Measurements from ENCODE around the gene ENHO.

ENHO gene

DNA sequence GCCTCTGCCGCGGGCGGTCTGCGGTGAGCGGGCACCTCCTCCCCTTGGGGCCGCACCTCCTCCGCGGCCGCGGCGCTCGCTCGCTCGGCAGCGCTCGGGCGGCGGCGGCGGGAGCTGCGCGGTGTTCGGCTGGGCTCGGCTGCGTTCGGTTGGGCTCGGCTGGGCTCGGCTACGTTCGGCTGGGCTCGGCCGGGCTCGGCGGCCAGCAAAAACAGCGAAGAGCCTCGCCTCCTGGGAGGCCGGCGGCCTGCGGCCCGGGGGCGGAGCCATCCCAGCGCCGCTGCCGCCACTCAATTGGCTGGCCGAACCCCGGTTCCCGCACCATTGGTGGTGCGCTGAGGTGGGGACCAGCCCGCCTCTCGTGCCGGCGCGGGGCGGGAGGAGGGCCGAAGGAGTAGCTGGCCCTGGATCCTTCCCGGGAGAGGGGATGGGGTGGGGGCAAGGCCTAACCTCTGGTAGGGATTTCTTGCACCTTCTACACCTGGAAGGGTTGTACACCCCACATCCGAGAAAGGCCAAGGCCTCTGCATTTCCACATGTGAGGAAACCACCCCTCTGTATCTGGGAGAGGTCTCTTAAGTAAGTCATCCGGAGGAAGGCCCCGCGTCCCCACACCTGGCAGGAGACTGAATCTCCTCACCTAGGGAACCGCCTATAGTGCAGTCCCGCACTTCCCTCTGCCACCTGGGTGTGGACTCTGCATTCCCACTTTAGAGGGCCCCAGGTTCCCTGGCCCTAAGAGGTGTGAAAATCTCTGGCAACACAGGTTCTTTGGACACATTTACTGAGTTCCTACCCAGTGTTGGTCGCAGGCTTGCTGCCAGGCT is at the start of gene ENHO:
TSS of gene ENHO (minus strand) at position 20 of the 827 bp plus-strand sequence. CDS start 1,295 bp downstream, outside the sequence.
- DNase-seq = peak; percentile 85

DNA sequence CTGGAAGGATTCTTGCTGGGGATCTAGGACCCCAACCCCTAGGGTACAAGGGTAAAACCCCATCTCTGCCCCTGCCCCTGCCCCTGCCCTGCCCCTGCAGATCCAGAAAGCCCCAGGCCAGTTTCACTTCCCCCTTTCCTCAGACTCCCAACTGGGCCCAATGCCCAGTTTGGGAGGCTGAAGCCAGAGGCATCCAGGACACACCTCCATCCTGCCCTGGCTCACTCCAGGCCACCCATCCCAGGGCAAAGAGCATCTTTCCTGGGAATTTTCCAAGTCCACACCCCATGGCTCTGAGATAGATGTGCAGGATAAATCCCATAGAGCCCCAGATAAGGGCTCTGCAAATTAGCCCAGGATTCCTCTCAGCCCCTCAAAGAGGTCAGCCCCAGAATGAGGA is 49.3 kb upstream of the ENHO start:
- DNase-seq = no peak

DNA sequence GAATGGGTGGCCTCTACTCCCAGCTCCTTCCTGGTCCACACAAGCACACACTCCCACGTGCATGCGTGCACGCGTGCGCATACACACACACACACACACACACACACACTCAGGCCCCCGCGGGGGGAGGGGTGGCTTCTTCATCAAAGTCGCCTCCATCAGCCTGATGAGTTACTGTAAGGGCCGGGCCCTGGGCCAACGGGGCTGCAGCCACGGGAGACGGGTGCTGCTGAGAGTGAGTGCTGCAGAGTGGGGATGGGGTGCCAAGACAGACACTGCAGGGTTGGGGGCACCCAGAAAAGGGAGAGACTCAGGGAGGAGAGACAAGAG is 48.7 kb upstream of the ENHO start:
- no peak for DNase-seq

DNA sequence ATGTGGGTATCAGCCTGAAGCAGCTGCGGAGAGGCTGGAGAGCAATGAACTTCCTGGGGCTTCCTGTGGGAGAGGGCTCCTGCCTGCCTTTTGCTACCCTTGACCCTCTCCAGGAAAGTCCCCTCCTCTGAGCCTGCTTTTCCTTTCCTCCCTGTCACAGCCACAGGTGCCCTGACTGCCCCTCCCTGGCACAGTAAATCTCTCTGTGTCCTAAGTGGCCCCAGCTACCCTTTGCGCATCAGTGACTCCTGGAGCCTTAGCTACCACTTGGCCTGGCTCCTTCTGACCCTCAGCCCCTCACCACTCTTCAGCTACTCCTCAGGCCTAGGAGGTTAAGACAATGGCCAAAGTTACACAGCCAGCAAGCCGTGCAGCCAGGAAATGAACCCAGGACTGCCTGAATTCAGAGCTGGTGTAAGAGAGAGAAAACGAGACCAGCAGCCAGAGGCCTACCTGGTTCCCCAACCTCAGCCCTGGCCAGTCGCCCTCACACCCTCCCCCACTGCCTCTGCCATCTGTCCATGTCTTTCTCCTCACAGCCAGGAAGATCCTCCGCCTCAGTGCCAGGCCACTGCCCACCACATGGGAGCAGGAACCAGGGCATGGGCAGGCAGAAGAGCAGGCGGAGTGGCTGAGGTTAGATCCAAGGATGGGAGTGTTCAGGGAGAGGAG is 48.2 kb upstream of the ENHO start:
- no peak for DNase-seq

DNA sequence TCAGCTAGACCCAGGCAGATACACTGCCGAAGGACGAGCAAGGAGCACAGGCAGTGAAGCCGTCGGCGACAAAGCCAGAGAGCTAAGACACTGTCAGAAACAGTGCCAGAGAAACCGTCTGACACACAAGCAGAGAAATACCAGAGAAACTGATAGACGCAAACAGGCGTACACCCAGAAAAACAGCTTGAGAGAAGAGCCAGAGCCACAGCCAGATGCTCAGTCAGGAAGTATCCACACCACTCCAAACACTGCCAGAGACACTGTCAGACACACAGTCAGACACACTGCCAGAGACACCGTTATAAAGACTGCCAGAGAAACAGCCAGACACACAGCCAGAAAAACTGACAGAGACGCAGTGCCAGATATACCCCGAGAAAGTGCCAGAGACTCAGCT is 47.6 kb upstream of the ENHO start:
- no peak for DNase-seq

DNA sequence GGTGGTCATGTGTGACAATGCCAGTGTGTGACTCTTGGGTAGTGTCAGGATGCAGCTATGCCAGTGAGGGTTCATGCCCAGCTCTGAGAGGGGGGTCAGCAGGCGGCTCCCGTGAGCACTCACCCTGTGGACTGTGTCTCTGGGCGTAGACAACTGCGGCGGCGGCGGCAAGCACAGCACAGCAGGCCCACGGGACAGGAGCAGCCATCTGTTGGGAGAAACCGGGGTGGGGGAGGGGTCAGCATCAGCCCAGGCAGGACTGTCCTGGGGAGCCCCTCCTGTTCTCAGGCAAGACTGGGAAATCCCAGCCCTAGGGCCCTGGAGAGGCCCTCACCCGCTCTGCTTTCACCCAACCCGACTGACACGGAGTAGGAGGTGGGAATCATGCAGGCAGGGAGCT is 46.0 kb upstream of the ENHO start:
- no peak for DNase-seq

DNA sequence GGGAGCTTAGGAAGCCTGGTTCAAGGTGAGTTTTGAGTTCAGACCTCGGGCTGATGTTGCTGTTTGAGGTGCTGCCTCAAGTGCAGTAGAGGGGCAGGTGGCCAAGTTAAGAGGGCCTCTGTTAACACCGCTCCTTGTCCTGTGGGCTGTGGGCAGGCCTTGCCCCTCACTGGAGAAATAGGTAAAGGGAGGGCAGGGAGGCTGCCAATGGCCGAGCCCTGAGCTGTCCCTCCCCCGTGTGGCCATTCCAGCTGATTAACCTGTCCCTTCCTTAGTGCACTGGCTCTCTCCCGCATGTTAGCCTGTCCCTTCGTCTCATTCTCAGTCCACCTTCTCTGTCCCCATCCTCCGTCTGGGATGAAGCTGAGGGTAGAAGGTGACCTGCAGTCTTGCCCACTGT is 45.3 kb upstream of the ENHO start:
- DNase-seq = no peak

DNA sequence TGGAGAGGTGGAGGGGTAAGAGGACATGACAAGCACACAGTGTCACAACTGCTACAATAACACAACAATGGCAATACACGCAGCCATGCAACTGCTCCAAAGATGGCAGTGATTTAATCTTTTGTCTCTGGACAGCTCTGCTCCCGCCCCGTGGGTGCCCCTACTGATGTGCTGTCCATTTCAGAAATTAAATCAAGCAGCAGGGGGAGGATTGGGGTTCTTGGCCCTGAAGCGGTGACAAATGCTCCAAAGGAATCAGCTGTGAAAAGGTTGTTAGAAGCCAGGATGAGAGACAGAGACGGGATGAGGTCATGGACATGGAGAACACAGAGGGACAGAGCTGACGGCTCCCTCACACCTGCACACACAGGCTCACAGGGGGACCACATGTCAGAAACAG is 44.2 kb upstream of the ENHO start:
- no peak for DNase-seq

DNA sequence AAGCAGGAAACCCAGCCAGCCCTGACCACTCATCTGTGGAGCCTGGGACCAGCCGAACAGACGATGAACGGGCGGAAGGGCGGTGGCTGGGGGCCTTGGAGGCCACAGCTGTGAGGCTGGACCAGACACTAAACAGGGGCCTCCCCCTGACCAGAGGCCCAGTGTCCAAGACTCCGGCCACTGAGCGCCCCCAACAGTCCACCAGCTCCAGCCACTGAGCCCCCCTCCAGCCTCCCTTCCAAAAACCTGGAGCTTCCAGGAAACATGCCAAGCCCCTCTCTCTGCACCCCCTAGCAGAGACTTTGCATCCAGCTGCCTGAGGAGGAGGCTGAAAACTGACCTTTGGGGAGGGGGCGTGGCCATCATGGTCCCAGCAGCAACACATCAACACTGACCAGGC is 43.5 kb upstream of the ENHO start:
- no peak for DNase-seq

DNA sequence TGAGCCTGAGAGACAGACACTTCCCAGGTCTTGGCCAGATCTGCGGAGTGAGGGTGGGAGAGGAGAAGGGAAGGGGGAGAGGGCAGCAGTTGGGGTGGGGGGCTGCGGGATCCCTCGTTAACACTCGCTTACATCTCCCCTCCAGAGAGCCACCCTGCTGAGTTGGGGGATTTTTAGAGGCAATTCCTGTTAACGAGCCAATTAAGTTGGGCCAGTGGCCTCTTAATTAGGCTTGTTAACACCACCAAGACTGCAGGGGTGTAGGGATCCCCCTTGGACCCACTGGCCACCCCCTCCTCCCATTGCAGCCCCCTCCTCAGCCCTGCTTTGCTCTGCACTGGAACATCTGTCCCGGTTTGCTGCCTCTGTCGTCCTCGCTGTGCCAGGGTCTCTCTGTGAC is 43.1 kb upstream of the ENHO start:
- no peak for DNase-seq

DNA sequence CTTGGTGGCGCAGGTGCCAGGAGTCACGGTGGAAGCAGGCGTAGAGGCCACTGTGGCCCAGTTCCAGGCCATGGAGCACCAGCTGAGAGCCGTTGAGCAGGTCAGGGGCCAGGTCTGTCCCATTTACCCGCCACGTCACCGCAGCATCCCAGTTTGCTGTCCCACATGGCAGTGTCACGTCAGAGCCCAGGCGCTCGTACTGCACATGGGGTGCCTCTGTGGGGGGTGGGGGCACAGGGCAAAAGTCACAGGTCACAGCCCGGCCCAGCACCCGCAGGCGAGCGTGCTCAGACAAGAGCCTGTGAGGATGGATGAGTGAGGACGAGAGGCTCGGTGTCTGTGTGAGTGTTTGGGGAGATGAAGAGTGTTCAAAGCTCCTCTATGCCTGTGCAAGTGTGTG is 41.8 kb upstream of the ENHO start:
- no peak for DNase-seq

DNA sequence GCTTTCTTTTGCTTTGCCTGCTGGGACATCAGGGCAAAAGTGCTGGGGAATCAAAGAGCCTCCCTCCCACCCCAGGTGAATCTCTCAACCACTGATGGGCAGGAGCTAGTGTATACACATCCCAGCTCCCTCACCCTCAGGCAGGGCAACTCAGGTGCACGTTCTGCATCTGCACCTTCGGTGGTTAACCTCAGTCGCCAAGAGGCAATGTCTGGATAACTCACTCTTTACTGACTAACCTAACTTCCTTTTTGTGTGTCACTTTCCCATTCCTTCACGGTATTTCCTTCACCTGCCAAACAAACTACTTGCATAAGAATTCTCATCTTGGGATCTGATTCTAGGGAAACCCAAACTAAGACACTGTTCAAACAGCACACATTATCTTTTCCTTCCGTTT is 40.5 kb upstream of the ENHO start:
- no peak for DNase-seq

DNA sequence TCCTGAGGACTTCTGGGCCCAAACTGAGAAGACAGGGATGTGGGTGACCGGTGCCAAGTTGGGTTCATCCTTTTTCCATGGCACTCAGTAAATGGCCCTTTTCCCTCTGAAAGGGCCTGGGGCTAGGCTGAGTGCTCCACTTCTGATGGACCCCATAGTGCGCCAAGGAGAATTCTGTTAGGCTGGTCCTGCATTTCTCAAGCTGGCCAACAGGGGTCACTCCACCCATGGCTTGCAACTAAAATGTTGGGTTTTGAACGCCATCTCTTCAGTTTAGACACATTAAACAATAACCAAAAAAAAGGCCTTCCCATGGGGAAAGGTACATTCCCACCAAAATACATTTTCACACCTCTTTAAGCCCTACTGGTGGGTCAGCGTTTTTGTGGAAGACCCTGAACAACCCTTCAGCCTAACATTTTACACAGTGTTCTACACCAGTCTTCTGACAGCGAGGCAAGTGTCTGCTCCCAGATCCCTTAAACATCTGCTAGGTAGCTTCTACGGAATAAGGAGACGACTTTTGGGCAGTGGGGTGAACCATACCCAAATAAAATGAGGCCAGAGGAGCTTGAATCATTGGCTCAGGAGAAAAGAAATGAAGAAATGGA is 39.5 kb upstream of the ENHO start:
- no peak for DNase-seq

DNA sequence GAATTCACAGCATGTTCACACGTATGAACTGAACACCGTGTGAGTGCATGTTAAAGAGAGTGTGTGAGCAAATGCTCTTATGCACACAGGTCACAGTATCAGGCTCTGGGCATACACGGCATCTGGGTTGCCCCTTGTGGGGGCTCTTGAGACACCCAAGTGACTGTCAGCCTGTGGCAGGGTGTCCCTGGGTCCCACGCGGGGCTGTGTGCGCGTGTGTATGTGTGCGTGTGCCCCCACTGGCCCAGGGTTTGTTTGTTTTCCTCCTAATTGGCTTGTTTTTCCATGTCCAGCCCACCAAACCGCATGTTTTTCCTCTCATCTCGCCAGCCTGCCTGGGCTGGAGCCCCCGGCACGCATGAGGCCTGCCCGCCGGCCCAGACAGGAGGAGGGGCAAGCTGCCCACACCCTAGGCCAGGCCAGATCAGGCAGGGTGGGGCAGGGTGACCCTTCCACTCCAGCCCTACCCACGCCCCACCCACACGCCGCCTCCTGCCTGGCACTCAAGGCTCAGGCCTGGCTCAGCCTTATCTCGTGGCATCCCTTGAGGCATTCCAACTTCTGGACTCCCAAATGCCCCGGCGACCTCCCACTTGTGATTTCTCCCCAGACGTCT is 37.9 kb upstream of the ENHO start:
- no peak for DNase-seq

DNA sequence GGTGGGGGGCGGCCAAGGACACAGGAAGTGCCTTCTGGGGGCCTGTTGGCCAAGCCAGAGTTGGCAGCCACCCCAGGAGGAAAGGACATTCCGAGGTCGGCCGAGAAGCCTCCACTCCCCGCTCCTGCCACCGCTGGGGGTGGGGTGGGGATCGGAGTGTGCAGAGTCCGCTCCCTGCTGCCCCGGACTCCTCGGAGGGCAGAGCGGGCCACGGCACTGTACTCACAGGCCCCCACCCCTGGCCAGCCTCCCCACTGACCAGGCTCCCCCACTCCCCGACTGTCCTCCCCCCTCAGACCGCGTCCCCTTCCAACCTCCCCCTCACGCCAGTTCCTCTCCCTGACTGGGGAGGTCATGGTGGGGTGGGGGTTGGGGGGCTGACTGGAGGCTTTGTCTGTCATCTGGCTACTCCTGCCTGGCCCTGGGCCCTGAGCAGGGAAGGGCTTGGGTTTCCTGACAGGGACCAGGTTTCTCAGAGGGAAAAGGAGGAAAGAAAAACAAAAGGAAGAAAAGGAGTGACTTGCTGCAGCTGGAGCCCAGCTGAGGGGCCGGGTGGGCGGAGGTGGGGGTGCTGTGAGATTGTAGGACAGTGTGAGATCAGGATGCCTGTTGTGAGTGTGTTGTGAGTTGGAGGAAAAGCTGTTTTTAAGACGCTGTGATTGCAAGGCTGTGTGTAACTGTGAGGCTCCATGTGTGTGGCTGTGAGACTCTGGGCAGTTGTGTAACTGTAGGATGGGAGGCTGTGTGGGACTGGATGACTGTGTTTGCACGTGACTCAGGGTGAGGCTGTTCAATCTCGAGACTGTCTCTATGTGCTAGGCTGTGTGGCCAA is 37.0 kb upstream of the ENHO start:
- DNase-seq = no peak

DNA sequence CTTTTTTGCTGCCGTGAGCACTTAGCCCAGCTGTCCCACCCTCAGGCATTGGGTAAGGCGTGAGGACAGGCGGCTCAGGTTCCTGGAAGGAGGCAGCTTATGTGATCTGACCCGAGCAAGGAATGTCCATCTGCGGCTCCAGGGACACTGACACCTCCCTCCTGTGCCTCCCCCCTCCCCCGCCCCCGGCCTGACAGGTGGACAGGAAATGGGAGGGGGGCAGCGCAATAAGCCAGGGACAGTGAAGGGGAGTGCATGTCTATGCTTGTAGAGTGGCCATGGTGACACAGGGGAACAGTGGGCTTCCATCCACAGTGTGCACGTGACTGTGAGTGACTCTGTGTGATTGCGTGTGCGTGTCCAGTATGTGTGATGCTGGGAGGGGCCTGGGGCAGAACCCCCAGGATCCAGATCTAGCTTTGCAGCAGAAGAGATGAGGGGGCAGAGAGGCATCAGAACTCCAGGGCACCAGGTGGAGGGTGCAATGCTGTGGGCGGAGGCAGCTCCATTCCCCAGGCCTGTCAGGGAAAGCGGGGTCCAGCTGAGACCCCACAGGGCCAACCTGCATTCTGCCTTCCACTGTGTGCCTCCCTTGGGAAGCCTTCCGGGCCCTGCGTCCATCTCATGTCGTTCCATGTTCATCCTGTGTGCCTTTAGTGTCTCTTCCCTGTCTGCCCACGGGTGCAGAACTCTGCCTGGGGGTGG is 36.3 kb upstream of the ENHO start:
- DNase-seq = no peak

DNA sequence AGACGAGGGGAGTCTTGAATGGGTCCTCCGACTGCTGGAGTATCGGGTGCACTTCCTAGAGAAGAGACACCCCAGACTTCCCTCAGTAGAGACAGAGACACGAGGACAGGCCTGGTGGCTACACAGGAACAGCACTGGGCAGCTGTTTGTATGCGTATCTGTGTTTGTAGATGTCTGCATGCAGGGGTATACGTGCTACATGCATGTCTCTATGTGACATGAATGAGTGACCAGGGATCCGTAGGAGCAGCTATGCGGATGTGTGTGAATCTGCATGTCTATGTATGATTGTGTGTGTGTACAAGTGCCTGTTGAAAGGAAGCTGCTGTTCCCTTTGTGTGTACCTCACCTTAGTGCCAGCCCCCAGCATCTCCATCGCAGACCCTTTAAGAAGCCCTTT is 35.6 kb upstream of the ENHO start:
- no peak for DNase-seq

DNA sequence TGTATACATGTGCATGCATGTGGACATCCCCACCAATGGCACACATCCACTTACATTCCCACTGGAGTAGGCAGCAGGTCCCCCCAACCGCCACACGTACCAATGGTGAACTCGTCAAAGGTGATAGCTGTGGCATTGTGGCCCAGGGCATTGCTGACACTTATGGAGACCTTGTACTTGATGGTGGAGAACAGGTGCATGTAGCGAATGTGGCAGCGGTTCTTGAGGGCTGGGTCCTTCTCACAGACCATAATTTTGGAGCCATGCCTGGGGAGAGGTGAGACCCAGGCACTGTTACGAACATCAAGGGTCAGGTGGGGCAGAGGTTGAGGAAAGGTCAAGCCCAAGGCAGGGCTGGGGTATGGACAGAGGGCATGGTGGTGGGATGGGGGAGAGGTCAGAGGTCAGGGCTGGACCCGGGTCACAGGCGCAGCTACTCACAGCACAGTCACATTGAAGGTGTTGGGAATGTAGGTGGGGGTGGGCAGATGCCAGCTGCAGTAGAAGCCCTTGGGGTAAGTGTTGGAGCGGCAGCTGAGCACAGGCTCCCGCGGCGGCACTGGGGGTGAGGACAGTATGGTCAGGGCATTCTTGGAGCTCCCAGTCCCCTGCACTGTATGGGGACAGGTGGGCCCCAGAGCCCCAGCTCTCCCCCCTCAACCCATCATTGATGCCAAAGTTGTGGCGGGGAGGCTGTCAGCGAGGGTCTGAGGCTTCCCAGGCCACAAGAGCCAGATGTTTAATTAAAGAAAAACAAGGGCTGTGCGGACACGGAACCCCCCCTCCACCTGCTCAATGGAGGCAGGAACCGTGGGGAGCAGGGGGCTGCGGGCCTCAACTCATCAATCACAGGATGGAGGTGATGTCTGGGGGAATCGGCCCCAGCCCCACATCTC is 34.9 kb upstream of the ENHO start:
- DNase-seq = no peak

DNA sequence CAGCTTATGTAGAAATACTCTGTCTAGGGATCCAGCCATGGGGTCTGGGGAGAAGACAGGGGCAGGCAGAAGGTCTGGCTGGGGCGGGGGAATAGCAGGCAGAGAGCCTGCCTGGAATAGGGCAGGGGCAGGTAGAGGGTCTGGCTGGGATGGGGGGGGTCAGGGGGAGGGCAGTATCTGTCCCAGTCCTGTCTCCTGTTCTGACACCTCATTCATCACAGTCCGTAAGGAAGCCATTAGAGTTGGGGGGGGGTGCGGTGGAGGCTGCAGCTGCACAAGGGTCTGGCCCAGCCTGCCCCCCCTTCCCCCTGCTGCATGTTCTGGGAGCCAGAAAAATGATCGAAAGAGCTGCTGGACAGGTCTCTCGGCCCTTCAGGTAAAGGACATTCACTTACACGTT is 34.2 kb upstream of the ENHO start:
- no peak for DNase-seq

DNA sequence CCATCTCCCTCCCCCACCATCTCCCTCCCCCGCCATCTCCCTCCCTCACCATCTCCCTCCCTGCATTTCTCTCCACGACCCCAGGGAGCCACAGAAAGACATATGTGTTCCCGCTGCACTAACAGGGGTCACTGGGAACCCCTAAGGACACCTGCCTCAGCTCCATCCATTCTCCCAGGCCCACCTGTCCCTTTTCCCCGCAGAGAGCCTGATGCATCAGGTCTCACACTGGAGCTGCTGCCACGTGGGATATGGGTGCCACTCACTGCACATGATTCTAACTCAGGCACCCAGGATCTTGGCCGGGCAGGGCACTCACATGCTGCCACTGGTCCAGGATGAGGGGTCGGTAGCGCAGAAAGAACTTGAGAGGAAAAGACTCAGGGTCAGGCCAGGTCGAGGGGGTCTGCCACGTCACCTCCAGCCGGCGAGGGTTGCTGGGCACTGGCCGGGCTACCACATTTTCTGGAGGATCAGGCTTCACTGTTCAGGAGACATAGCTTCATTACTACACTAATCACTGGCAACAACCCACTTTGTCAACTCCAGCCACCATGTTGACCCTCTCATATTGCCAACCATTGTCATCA is 33.2 kb upstream of the ENHO start:
- DNase-seq = no peak

DNA sequence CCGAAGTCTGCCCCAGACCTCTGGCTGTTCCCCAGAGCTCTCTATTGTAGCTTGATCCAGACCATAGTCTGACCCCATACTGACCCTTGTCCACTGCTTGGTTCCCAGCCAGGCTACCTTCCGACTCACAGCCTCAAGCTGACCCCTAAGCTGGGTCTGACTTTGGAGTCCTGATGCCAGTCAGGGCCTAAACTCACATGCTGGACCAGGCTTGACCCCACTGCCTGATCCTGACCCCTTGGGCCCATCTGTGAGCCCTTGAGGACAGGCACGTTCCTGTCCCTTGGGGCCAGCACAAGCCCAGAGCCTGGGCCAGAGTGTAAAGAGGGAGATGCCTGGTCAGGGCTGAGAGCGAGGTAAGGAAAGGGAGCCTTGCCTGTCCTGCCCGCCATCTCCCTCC is 32.7 kb upstream of the ENHO start:
- no peak for DNase-seq
